ENCODE data around the gene CUEDC1. TPM values are rescaled to one million over a fixed set of nuclear protein-coding genes. Genes with fewer than 3 reads are reported as not detected.

CUEDC1 gene
- polyA plus RNA-seq, 4 donors, result 1.6 to 14.9 (median 6.1) TPM

- no peak for DNase-seq
- no peak for FAIRE-seq
- H3K27me3 ChIP-seq (ENCODE audit: control insufficient read depth in 3 of 3, insufficient read depth in 3 of 3, low read length in 3 of 3), result no peaks in the 10 kb centered on the region
- WGBS, 3 donors, result 54 to 79% (median 71%) methylated on average over 9 of the region's 9 CpGs
- H3K4me3 ChIP-seq (ENCODE audit: low read depth in 1 of 3, low read length in 3 of 3), result no peak overlapping the region
- no peaks in the 10 kb centered on the region for H3K9me3 ChIP-seq (ENCODE audit: control insufficient read depth in 2 of 2, insufficient read depth in 1 of 2, low read depth in 1 of 2, low read length in 1 of 2)
- no peaks in the 10 kb centered on the region for H3K36me3 ChIP-seq (ENCODE audit: control insufficient read depth in 3 of 3, insufficient read depth in 2 of 3, low read depth in 1 of 3, low read length in 3 of 3)
- H3K4me1 ChIP-seq (ENCODE audit: control insufficient read depth in 3 of 3, insufficient read depth in 2 of 3, low read depth in 1 of 3, low read length in 2 of 3), result peaks cover 0 to 25% (median 13%) of the 10 kb centered on the region in 3 donors
- H3K27ac ChIP-seq (ENCODE audit: low read depth in 1 of 3, low read length in 2 of 3), result peak overlapping the region in 1 of 3 donors; percentile 21
These were observed 39.7 kb downstream of the CUEDC1 start for GRCh38 chr17:57915544-57915943.

- FAIRE-seq, result no peak
- no peaks in the 10 kb centered on the region for H3K9me3 ChIP-seq (ENCODE audit: control insufficient read depth in 2 of 2, insufficient read depth in 1 of 2, low read depth in 1 of 2, low read length in 1 of 2)
- no peak for DNase-seq
- H3K27ac ChIP-seq (ENCODE audit: low read depth in 1 of 3, low read length in 2 of 3), result peak overlapping the region in 1 of 3 donors; percentile 6
- H3K36me3 ChIP-seq (ENCODE audit: control insufficient read depth in 3 of 3, insufficient read depth in 2 of 3, low read depth in 1 of 3, low read length in 3 of 3), result peaks cover 0 to 2% (median 0%) of the 10 kb centered on the region in 3 donors
- 53 to 71% (median 55%) methylated on average over 5 of the region's 5 CpGs for WGBS, 3 donors
- no peak overlapping the region for H3K4me3 ChIP-seq (ENCODE audit: low read depth in 1 of 3, low read length in 3 of 3)
- H3K4me1 ChIP-seq (ENCODE audit: control insufficient read depth in 3 of 3, insufficient read depth in 2 of 3, low read depth in 1 of 3, low read length in 2 of 3), result peaks cover 0 to 25% (median 13%) of the 10 kb centered on the region in 3 donors
- H3K27me3 ChIP-seq (ENCODE audit: control insufficient read depth in 3 of 3, insufficient read depth in 3 of 3, low read length in 3 of 3), result no peaks in the 10 kb centered on the region
These were observed 40.7 kb downstream of the CUEDC1 start for GRCh38 chr17:57914273-57915142.

- Histone ChIP-seq H3K4me1 (ENCODE audit: control insufficient read depth in 3 of 3, insufficient read depth in 2 of 3, low read depth in 1 of 3, low read length in 2 of 3) (peaks cover 0 to 25% (median 13%) of the 10 kb centered on the region in 3 donors), H3K36me3 (ENCODE audit: control insufficient read depth in 3 of 3, insufficient read depth in 2 of 3, low read depth in 1 of 3, low read length in 3 of 3) (peaks cover 0 to 2% (median 0%) of the 10 kb centered on the region in 3 donors), H3K27me3 (ENCODE audit: control insufficient read depth in 3 of 3, insufficient read depth in 3 of 3, low read length in 3 of 3) (no peaks in the 10 kb centered on the region), H3K4me3 (ENCODE audit: low read depth in 1 of 3, low read length in 3 of 3) (no peak overlapping the region), H3K9me3 (ENCODE audit: control insufficient read depth in 2 of 2, insufficient read depth in 1 of 2, low read depth in 1 of 2, low read length in 1 of 2) (no peaks in the 10 kb centered on the region), H3K27ac (ENCODE audit: low read depth in 1 of 3, low read length in 2 of 3) (peak overlapping the region in 1 of 3 donors; percentile 5)
- DNase-seq (no peak), FAIRE-seq (no peak)
- WGBS, 3 donors, result 49 to 64% (median 56%) methylated on average over 7 of the region's 7 CpGs
These were observed 41.5 kb downstream of the CUEDC1 start for GRCh38 chr17:57913575-57914272.

- no peak for FAIRE-seq
- no peaks in the 10 kb centered on the region for H3K9me3 ChIP-seq (ENCODE audit: control insufficient read depth in 2 of 2, insufficient read depth in 1 of 2, low read depth in 1 of 2, low read length in 1 of 2)
- peak; percentile 72 to 87 for DNase-seq
- peaks cover 0 to 25% (median 6%) of the 10 kb centered on the region in 3 donors for H3K4me1 ChIP-seq (ENCODE audit: control insufficient read depth in 3 of 3, insufficient read depth in 2 of 3, low read depth in 1 of 3, low read length in 2 of 3)
- no peaks in the 10 kb centered on the region for H3K27me3 ChIP-seq (ENCODE audit: control insufficient read depth in 3 of 3, insufficient read depth in 3 of 3, low read length in 3 of 3)
- peak overlapping the region in 2 of 3 donors; percentile 53 to 83 for H3K27ac ChIP-seq (ENCODE audit: low read depth in 1 of 3, low read length in 2 of 3)
- 16 to 45% (median 24%) methylated on average over 13 of the region's 13 CpGs for WGBS, 3 donors
- peaks cover 0 to 2% (median 0%) of the 10 kb centered on the region in 3 donors for H3K36me3 ChIP-seq (ENCODE audit: control insufficient read depth in 3 of 3, insufficient read depth in 2 of 3, low read depth in 1 of 3, low read length in 3 of 3)
- no peak overlapping the region for H3K4me3 ChIP-seq (ENCODE audit: low read depth in 1 of 3, low read length in 3 of 3)
These were observed 43.2 kb downstream of the CUEDC1 start for GRCh38 chr17:57911834-57912673.

GRCh38 chr17:57910462-57911420, 44.5 kb downstream of the CUEDC1 start:
- no peaks in the 10 kb centered on the region for H3K9me3 ChIP-seq (ENCODE audit: control insufficient read depth in 2 of 2, insufficient read depth in 1 of 2, low read depth in 1 of 2, low read length in 1 of 2)
- H3K4me3 ChIP-seq (ENCODE audit: low read depth in 1 of 3, low read length in 3 of 3), result no peak overlapping the region
- FAIRE-seq (no peak), DNase-seq (no peak)
- no peak overlapping the region for H3K27ac ChIP-seq (ENCODE audit: low read depth in 1 of 3, low read length in 2 of 3)
- peaks cover 0 to 16% (median 6%) of the 10 kb centered on the region in 3 donors for H3K4me1 ChIP-seq (ENCODE audit: control insufficient read depth in 3 of 3, insufficient read depth in 2 of 3, low read depth in 1 of 3, low read length in 2 of 3)
- peaks cover 0 to 2% (median 0%) of the 10 kb centered on the region in 3 donors for H3K36me3 ChIP-seq (ENCODE audit: control insufficient read depth in 3 of 3, insufficient read depth in 2 of 3, low read depth in 1 of 3, low read length in 3 of 3)
- 75 to 90% (median 80%) methylated on average over 11 of the region's 11 CpGs for WGBS, 3 donors
- no peaks in the 10 kb centered on the region for H3K27me3 ChIP-seq (ENCODE audit: control insufficient read depth in 3 of 3, insufficient read depth in 3 of 3, low read length in 3 of 3)

- Histone ChIP-seq H3K27ac (ENCODE audit: low read depth in 1 of 3, low read length in 2 of 3) (peak overlapping the region in 1 of 3 donors; percentile 30), H3K36me3 (ENCODE audit: control insufficient read depth in 3 of 3, insufficient read depth in 2 of 3, low read depth in 1 of 3, low read length in 3 of 3) (peaks cover 0 to 2% (median 0%) of the 10 kb centered on the region in 3 donors), H3K9me3 (ENCODE audit: control insufficient read depth in 2 of 2, insufficient read depth in 1 of 2, low read depth in 1 of 2, low read length in 1 of 2) (no peaks in the 10 kb centered on the region), H3K4me3 (ENCODE audit: low read depth in 1 of 3, low read length in 3 of 3) (no peak overlapping the region), H3K27me3 (ENCODE audit: control insufficient read depth in 3 of 3, insufficient read depth in 3 of 3, low read length in 3 of 3) (no peaks in the 10 kb centered on the region), H3K4me1 (ENCODE audit: control insufficient read depth in 3 of 3, insufficient read depth in 2 of 3, low read depth in 1 of 3, low read length in 2 of 3) (peaks cover 0 to 16% (median 12%) of the 10 kb centered on the region in 3 donors)
- FAIRE-seq (no peak), DNase-seq (no peak)
- WGBS, 3 donors, result 82 to 87% (median 86%) methylated on average over 5 of the region's 5 CpGs
These were observed 45.7 kb downstream of the CUEDC1 start for GRCh38 chr17:57909551-57909950.

GRCh38 chr17:57908278-57908677, 46.9 kb downstream of the CUEDC1 start:
- H3K4me1 ChIP-seq (ENCODE audit: control insufficient read depth in 3 of 3, insufficient read depth in 2 of 3, low read depth in 1 of 3, low read length in 2 of 3), result peaks cover 6 to 29% (median 20%) of the 10 kb centered on the region in 3 donors
- no peak for FAIRE-seq

More at GRCh38 chr17:57908278-57908677, 46.9 kb downstream of the CUEDC1 start:
- H3K27ac ChIP-seq (ENCODE audit: low read depth in 1 of 3, low read length in 2 of 3), result no peak overlapping the region
- no peak for DNase-seq
- H3K36me3 ChIP-seq (ENCODE audit: control insufficient read depth in 3 of 3, insufficient read depth in 2 of 3, low read depth in 1 of 3, low read length in 3 of 3), result peaks cover 0 to 2% (median 0%) of the 10 kb centered on the region in 3 donors
- H3K9me3 ChIP-seq (ENCODE audit: control insufficient read depth in 2 of 2, insufficient read depth in 1 of 2, low read depth in 1 of 2, low read length in 1 of 2), result no peaks in the 10 kb centered on the region
- no peak overlapping the region for H3K4me3 ChIP-seq (ENCODE audit: low read depth in 1 of 3, low read length in 3 of 3)
- 79 to 84% (median 82%) methylated on average over 6 of the region's 6 CpGs for WGBS, 3 donors
- H3K27me3 ChIP-seq (ENCODE audit: control insufficient read depth in 3 of 3, insufficient read depth in 3 of 3, low read length in 3 of 3), result no peaks in the 10 kb centered on the region
